Measurements from ENCODE around the gene IRF6.

DNA sequence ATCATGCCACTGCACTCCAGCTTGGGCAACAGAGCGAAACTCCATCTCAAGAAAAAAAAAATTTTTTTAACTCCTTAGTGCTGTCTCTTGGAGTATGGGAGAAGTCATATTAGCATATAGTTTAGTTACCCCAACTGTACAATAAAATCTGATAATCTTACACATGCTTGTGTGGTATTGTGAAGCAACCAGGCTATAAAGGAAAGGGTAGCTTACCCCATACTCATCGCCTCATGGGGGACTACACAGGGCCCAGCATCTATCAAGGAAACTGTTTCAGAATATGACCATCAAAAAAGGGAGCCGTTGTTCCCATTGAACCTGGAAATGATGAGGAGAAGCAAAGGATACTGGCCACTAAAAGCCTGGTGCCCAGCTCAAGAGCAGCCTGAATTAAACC is 53.1 kb downstream of the IRF6 start:
- TF ChIP-seq, protein P1, sequence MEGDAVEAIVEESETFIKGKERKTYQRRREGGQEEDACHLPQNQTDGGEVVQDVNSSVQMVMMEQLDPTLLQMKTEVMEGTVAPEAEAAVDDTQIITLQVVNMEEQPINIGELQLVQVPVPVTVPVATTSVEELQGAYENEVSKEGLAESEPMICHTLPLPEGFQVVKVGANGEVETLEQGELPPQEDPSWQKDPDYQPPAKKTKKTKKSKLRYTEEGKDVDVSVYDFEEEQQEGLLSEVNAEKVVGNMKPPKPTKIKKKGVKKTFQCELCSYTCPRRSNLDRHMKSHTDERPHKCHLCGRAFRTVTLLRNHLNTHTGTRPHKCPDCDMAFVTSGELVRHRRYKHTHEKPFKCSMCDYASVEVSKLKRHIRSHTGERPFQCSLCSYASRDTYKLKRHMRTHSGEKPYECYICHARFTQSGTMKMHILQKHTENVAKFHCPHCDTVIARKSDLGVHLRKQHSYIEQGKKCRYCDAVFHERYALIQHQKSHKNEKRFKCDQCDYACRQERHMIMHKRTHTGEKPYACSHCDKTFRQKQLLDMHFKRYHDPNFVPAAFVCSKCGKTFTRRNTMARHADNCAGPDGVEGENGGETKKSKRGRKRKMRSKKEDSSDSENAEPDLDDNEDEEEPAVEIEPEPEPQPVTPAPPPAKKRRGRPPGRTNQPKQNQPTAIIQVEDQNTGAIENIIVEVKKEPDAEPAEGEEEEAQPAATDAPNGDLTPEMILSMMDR (IDR thresholded peaks at IDR 0.05) = no peak
- no peak for TF ChIP-seq POLR2A (IDR thresholded peaks at IDR 0.05)

Data from esophagus squamous epithelium (tissue), 4 donors.